ENCODE measurements around the gene CLEC1B.

GRCh38 chr12:9944391-9944790, 54.5 kb downstream of the CLEC1B start:
- TF ChIP-seq CTCF (IDR thresholded peaks at IDR 0.05) (no peak), ZFX (IDR thresholded peaks at IDR 0.05; ENCODE audit: borderline replicate concordance) (no peak)
